NOMO-1 (cell line): ENCODE measurements around the gene FA2H.

Source experiments
- DNase-seq, 2 experiments: peaks; one replicate each; lab custom pipeline; 2025; ENCODE audit not compliant: unreplicated experiment in 2 of 2; lab: John Stamatoyannopoulos, UW

FA2H gene

DNA sequence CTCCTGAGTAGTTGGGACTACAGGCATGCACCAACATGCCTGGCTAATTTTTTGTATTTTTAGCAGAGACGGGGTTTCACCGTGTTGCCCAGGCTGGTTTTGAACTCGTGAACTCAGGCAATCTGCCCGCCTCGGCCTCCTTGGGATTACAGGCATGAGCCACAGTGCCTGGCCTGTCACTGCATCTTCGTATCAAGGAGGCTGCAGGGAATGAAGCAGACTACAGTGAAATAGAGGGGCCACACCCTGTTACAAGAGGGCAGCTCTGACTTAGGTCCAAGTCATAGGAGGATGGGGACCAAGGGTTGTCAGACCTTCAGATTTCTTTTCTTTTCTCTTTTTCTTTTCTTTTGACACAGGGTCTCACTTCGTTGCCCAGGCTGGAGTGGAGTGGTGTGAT, 28.7 kb downstream of the FA2H start:
- DNase-seq: no peak

GRCh38 chr16:74745109-74745615, 29.5 kb downstream of the FA2H start:
- DNase-seq: no peak

GRCh38 chr16:74744566-74744965, 30.1 kb downstream of the FA2H start:
- no peak for DNase-seq

GRCh38 chr16:74743668-74744299, 30.8 kb downstream of the FA2H start:
- no peak for DNase-seq

DNA sequence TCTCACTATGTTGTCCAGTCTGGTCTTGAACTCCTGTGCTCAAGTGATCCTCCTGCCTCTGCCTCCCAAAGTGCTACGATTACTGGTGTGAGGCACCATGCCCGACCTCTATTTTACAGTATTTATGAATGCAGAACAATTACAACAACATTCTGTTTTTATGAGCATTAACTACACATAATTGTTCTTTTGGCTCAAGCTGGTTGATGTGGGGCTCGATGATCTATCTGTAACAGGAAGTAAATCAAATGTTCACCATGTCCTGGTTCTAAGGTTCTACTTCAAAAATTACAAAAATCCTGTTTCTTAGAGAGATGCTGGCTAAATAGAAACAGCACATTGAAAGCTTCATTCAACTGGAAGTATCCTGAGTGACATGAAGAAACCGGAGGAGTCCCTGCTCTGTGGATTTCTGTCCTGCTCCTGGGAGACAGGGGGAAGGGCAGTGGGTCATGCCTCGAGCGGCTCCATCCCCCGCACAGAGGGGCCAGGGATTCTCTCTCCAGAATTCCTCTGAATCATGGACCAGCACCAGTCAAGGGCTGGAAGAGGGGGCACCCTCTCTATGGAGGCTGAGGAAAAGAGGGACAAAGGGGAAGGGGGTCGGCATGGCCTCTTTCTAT, 31.5 kb downstream of the FA2H start:
- DNase-seq: no peak

GRCh38 chr16:74742051-74742481, 32.6 kb downstream of the FA2H start:
- DNase-seq: no peak

DNA sequence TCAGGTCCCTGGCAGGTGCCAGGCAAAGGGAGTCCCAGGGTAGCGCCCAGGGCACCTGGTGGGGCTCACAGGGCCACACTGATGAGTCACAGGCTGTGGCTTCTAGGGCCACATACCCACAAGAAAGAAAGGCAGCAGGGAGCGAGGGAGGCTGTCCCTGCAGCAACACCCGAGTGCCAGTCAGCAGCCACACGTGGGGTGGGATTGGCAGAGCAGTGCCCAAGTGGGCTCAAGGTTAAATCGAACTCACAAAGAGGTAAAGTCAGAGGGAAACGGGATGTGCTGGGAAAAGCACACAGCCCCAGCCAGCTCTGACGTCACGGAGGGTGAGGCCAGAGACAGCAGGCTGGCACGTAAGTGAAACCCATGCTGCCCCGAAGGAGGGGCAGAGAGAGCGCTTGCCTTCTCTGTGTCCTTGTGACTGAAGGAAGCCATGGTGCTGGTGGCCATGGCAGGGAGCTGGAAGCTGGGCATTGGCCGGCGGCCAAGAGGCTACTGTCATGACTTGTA, 33.8 kb downstream of the FA2H start:
- DNase-seq: no peak

- no peak for DNase-seq
These were observed 35.3 kb downstream of the FA2H start for GRCh38 chr16:74739275-74739674.

GRCh38 chr16:74738816-74739215, 35.8 kb downstream of the FA2H start:
- DNase-seq: no peak

- no peak for DNase-seq
These were observed 36.5 kb downstream of the FA2H start for GRCh38 chr16:74738113-74738541.

GRCh38 chr16:74737521-74737920, 37.1 kb downstream of the FA2H start:
- no peak for DNase-seq

DNA sequence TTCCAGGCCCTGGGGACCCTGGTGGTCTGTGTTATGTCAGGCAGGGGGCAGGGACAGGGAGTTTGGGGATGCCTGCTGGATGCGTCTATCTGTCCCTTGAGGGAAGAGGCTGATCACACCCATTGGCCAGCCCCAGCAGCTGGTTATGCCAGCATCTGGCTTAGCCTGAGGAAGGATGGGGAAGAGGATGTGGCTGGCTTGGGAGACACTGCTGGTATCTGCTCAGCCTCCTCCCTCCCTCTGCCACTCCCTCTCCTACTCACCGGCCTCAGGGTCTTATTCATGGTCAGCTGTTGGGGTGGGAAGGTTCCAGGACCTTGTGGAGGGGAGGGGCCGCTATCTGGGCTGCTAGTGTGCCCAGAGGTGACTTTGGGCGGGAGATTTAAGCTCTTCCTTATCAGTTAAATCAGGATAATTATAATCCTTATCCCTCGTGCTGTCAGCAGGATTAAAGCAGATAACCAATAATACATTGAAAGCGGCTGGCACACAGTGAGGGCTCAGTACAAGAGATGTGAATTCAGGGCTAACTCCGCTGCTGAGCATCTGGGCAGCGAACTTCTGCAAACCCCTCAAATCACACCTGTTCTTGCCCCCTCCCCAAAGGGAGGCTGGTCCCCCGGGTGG, 38.0 kb downstream of the FA2H start:
- DNase-seq: no peak

DNA sequence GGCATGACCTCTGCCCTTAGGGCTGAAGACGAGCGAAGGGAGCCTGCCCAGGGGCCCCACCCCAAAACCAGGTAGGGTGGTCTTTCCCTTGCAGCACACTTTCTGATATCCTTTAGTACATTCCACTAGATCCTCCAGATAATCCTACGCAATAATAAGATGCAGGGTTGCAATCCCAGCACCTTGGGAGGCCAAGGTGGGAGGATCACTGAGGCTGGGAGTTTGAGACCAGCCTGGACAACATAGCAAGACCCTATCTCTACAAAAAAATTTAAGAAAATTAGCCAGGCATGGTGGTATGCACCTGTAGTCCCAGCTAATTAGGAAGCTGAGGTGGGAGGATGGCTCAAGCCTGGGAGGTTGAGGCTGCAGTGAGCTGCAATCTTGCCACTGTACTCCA, 39.1 kb downstream of the FA2H start:
- no peak for DNase-seq

DNA sequence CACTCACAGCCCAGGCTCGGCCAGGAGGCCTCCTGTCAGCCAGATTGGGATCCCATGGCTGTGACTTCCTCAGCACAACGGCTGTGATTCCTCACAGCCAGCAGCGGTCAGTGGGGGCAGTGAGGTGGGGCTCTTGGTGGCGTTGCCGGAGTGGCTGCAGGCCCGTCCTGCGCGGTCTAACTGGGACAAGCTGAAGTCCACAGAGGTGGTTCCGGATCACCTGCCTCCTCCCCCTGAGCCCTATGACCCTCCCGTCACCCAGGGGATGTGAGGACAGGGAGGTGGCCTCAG, 39.5 kb downstream of the FA2H start:
- DNase-seq: no peak

DNA sequence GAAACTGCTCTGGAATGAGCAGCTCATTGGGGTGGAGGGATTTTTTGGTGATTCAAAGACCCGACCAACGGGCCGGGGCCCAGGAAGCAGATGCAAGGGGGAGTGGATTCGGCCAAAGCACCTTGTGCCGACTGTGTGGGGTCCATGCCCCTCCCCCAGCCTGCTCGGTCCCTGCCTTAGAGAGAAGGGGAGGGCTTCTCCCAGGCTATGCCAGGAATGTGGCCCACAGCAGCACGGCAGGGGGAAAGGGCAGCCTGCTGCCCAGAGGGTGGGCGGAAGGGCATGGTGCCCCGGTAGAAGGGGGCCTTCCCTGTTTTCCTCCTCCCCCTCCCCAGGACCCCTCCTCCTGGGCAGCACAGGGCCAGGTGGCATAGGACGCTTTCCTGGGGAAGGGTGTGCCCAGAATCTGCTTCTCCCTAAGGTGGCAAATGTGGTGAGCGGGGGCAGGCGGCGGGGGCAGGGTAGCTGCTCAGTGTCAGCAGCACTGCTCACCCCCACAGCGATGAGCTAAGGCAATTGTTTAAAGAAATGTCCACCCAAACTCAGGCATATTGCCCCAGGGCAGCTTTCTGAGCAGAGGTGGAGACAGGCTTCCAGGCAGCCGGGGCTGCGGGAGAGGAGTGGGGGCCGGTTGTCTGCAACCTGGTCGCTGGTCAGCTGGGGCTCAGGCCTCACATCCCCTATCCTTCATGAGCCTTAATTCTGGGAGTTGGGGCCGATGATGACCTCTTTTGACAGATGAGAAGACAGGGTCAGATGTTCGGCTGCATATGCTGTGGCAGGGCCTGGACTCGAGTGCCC, 40.1 kb downstream of the FA2H start:
- DNase-seq: no peak

- DNase-seq: no peak
These were observed 41.8 kb downstream of the FA2H start for GRCh38 chr16:74732707-74733350.

DNA sequence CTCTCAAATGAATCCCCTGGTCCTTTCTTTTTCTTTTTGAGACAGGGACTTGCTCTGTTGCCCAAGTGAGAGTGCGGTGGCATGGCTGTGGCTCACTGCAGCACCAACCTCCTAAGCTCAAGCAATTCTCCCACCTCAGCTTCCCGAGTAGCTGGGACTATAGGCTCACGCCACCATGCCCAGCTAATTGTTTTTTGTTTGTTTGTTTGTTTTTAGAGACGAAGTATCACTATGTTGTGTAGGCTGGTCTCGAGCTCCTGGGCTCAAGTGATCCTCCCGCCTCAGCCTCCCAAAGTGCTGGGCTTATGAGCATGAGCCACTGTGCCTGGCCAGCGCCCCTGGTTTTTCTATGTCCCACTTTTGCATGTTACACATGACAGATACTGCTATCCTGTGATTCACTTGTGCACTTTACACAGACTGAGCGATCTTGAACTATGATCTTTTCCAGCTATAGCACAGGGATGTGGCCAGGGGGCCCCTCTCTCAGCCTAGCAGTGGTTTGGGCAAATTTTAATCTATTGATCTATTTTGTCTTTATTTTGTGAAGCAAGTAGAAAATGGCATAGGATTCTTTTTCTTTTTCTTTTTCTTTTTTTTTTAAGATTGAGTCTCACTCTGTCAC, 42.7 kb downstream of the FA2H start:
- no peak for DNase-seq

DNA sequence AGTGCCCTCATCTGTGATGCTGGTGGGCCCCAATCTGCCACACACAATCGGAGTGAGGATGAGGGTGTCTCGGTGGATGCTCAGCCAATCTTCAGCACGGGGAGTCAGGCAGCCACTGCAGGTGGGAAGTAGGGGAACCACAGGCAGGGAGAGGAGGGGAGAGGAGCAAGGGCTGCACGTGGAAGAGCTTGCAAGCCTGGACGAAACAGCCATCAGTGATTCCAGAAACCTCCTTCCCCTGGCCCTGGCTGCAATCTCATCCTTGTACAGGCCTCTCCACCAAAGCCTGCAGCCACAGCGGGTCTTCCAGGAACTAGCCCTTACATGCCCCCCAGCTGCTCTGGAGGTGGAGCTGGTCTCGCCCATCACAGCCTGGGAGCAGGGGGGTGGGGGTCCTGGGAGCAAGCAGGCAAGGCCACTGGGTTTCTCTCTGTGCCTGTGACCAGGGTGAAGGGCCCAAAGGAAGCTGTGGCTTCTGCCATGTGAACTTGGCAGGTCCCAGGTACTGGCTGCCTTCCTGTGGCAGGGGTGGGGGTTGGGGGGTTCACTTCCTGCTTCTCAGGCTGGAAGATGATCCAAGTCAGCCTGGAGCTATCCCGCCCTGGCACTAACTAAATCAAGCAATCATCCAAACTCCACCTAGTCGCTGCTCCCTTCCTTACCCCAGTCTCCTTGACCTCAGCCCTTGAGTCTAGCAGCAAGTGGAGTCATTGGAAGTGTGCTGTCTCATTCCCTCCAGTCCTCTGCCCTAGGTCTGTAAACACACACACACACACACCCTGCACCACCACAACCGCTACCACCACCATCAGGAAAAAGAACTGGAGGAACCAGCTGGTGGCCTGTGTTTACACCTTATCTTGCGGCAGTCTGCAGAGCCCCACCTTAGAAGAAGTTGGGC, 44.6 kb downstream of the FA2H start:
- DNase-seq: no peak

DNA sequence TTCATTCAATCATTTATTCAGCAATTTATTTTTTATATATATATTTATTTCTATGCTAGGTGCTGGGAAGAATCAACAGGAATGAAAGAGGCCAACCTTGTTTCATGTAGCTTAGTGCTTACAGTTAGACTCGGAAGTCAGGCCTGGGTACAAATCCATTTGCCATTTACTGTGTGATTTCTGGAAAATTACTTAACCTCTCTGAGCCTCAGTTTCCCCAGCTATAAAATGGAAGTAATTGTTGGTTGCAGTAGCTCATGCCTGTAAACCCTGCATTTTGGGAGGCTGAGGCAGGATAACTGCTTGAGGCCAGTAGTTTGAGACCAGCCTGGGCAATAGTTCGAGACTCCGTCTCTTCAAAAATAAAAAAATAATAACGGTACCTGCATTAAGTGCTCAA, 46.7 kb downstream of the FA2H start:
- DNase-seq: no peak
